MCF 10A (cell line): ENCODE data around the gene DEF6. TPM values are rescaled to one million over a fixed set of nuclear protein-coding genes. Genes with fewer than 3 reads are reported as not detected.
A peak's percentile ranks its signal among the peaks of the same experiment; 100 is the strongest.

ENCODE experiments used
- BruUV-seq: library from RNA; stranded (reverse); fragments of 400-500 nt; replicated peaks from 2 replicates; lab custom pipeline; 2021; lab: Mats Ljungman, UMichigan
- CTCF ChIA-PET: fragments of 300-600 bp; sonication (Branson Sonifier 250); formaldehyde crosslinking; extraction: SDS; loops from one replicate; lab custom pipeline; 2021; ENCODE audit warnings: antibody characterized with exemption, inconsistent platforms; lab: Yijun Ruan, JAX
- POLR2A ChIA-PET: fragments of 300-600, 350-650 bp; sonication (Branson Sonifier 250); formaldehyde crosslinking; extraction: SDS; loops from one replicate; lab custom pipeline; 2020; ENCODE audit warnings: antibody characterized with exemption, inconsistent platforms; lab: Yijun Ruan, JAX
- DNase-seq: peaks from one replicate; pipeline ENCODE4 v3.0.0-alpha.2; 2018; ENCODE audit not compliant: unreplicated experiment
- H3K27ac Mint-ChIP-seq: one replicate; pipeline ENCODE4 v1.8.0; 2022; ENCODE audit warnings: mild to moderate bottlenecking, low read depth, mixed read lengths; ENCODE audit not compliant: unreplicated experiment
- H3K27me3 Mint-ChIP-seq: one replicate; pipeline ENCODE4 v1.8.0; 2022; ENCODE audit warnings: mixed read lengths; ENCODE audit not compliant: insufficient read depth, unreplicated experiment
- H3K36me3 Mint-ChIP-seq: one replicate; pipeline ENCODE4 v1.8.0; 2022; ENCODE audit warnings: mild to moderate bottlenecking, moderate library complexity, mixed read lengths; ENCODE audit not compliant: insufficient read depth, unreplicated experiment
- H3K4me1 Mint-ChIP-seq: one replicate; pipeline ENCODE4 v1.8.0; 2022; ENCODE audit warnings: mixed read lengths; ENCODE audit not compliant: insufficient read depth, unreplicated experiment
- H3K4me3 Mint-ChIP-seq: one replicate; pipeline ENCODE4 v1.8.0; 2022; ENCODE audit warnings: mild to moderate bottlenecking, moderate library complexity, mixed read lengths; ENCODE audit not compliant: unreplicated experiment
- H3K9me3 Mint-ChIP-seq: one replicate; pipeline ENCODE4 v1.8.0; 2022; ENCODE audit warnings: mixed read lengths; ENCODE audit not compliant: unreplicated experiment
- CTCF ChIP-seq: fragments of 200-600 bp; IDR thresholded peaks from one replicate; pipeline ENCODE4 v1.8.0; 2022; ENCODE audit warnings: antibody characterized with exemption, mild to moderate bottlenecking; ENCODE audit not compliant: unreplicated experiment
- intact Hi-C: fragments of 100-400 bp; cut with micrococcal nuclease; formaldehyde crosslinking; loops from 2 replicates; pipeline ENCODE4 v1.14.1; 2022
- total RNA-seq: library from RNA; stranded (reverse); gene quantifications from 2 replicates; pipeline ENCODE4 v1.2.3, GENCODE V29; 2022

Gene DEF6
- total RNA-seq, 1 experiment from 2014 or later = 23.1 TPM

GRCh38 chr6:35360349-35361138, 62.9 kb downstream of the DEF6 start:
- Mint-ChIP-seq H3K4me1 (no peaks in the 10 kb centered on the region), H3K4me3 (no peak overlapping the region), H3K36me3 (peaks cover 21% of the 10 kb centered on the region), H3K27me3 (no peaks in the 10 kb centered on the region), H3K27ac (no peak overlapping the region), H3K9me3 (no peaks in the 10 kb centered on the region)
- BruUV-seq = no TSS peak
- POLR2A ChIA-PET = interaction anchor here (0.9 to 1.6 kb wide), 3 partner anchors 14 to 107 kb away, joined by 3 read pairs; partner anchors contain the start of gene RPL10A
- TF ChIP-seq CTCF = no peak
- peak; percentile 63 for DNase-seq
- CTCF ChIA-PET = interaction anchor here (0.6 to 1.6 kb wide), 4 partner anchors 14 to 89 kb away, joined by 3 to 4 read pairs (median 4); no protein-coding TSS in a partner anchor
- intact Hi-C loops = no loop called here

GRCh38 chr6:35362200-35362599, 64.6 kb downstream of the DEF6 start:
- no peaks in the 10 kb centered on the region for H3K4me1 Mint-ChIP-seq
- no TSS peak for BruUV-seq
- ChIA-PET CTCF (no interaction called here), POLR2A (interaction anchor here (1.6 kb wide), 1 partner anchor 15 kb away, joined by 3 read pairs; no protein-coding TSS in a partner anchor)
- TF ChIP-seq CTCF = no peak
- no peak overlapping the region for H3K27ac Mint-ChIP-seq
- H3K4me3 Mint-ChIP-seq = no peak overlapping the region
- H3K36me3 Mint-ChIP-seq = peaks cover 21% of the 10 kb centered on the region
- no peaks in the 10 kb centered on the region for H3K9me3 Mint-ChIP-seq
- intact Hi-C loops = no loop called here
- DNase-seq = no peak
- no peaks in the 10 kb centered on the region for H3K27me3 Mint-ChIP-seq

GRCh38 chr6:35363293-35363750, 65.7 kb downstream of the DEF6 start:
- intact Hi-C loops = no loop called here
- H3K27me3 Mint-ChIP-seq = no peaks in the 10 kb centered on the region
- no TSS peak for BruUV-seq
- H3K36me3 Mint-ChIP-seq = peaks cover 12% of the 10 kb centered on the region
- H3K4me1 Mint-ChIP-seq = no peaks in the 10 kb centered on the region
- ChIA-PET POLR2A (no interaction called here), CTCF (interaction anchor here (0.9 kb wide), 1 partner anchor 65 kb away, joined by 4 read pairs; no protein-coding TSS in a partner anchor)
- no peaks in the 10 kb centered on the region for H3K9me3 Mint-ChIP-seq
- TF ChIP-seq CTCF = no peak
- no peak overlapping the region for H3K27ac Mint-ChIP-seq
- no peak for DNase-seq
- H3K4me3 Mint-ChIP-seq = no peak overlapping the region

DNA sequence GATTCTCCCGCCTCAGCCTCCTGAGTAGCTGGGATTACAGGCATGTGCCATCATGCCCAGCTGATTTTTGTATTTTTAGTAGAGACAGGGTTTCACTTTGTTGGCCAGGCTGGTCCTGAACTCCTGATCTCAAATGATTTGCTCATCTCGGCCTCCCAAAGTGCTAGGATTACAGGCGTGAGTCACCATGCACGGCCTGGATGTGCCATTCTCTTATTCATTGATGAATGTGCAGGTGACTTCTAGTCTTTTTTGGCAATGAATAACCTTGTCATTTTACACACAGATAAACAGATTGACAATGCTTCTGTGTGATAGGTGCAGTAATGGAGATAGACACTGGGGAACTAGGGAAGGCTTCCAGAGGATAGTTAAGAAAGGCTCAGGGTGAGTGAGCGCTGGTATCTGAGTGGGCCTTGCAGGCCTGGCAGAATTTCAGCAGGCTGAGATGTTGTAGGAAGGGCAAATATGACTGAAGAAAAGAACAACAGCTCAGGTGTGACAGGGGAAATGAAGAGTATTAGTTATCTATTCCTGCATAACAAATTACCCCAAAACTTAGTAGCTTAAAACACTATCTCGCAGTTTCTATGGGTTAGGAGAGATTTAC, 68.1 kb downstream of the DEF6 start:
- no peak for TF ChIP-seq CTCF
- Mint-ChIP-seq H3K4me3 (no peak overlapping the region), H3K36me3 (peaks cover 12% of the 10 kb centered on the region), H3K27ac (peak overlapping the region; percentile 1), H3K9me3 (no peaks in the 10 kb centered on the region), H3K4me1 (peaks cover 16% of the 10 kb centered on the region), H3K27me3 (no peaks in the 10 kb centered on the region)
- peak; percentile 30 for DNase-seq
- intact Hi-C loops = no loop called here
- ChIA-PET POLR2A (no interaction called here), CTCF (no interaction called here)
- BruUV-seq = no TSS peak
